Measurements from ENCODE around the gene ADAMTSL1.

GRCh38 chr9:18718932-18719331 is 245.0 kb downstream of the ADAMTSL1 start:
- TF ChIP-seq CTCF (tag by site-specific recombination; IDR thresholded peaks at IDR 0.05) (no peak), ELK4 (IDR thresholded peaks at IDR 0.05; ENCODE audit: borderline replicate concordance, low read depth, low read length) (no peak), ZNF558 (tag by site-specific recombination; IDR thresholded peaks at IDR 0.05) (no peak), ZNF692 (tag by site-specific recombination; IDR thresholded peaks at IDR 0.05) (no peak), ZNF175 (tag by site-specific recombination; IDR thresholded peaks at IDR 0.05) (no peak), ZNF549 (tag by site-specific recombination; IDR thresholded peaks at IDR 0.05) (no peak)
